Naive B cell (primary cell): ENCODE results near the gene SAP30L. TPM values are rescaled to one million over a fixed set of nuclear protein-coding genes. Genes with fewer than 3 reads are reported as not detected.
A peak's percentile ranks its signal among the peaks of the same experiment; 100 is the strongest.

ENCODE experiments used
- ATAC-seq, 2 donors: fragments of 150-1000 bp; cut with Tn5 transposase; 2 replicates each; pipeline ENCODE4 v1.10.0; 2021; ENCODE audit warnings: low read depth in 2 of 2, mild to moderate bottlenecking in 2 of 2, moderate library complexity in 2 of 2
- DNase-seq: peaks from one replicate; pipeline ENCODE4 v3.0.0; 2022
- H3K27ac Mint-ChIP-seq, 6 donors: one replicate each; pipeline ENCODE4 v1.8.0; 2020 to 2022; ENCODE audit warnings: mild to moderate bottlenecking in 6 of 6, mixed read lengths in 6 of 6, moderate library complexity in 5 of 6, inconsistent platforms in 2 of 6
- H3K27me3 Mint-ChIP-seq, 3 donors: one replicate each; pipeline ENCODE4 v1.8.0; 2021 to 2022; ENCODE audit warnings: mixed read lengths in 3 of 3, mild to moderate bottlenecking in 1 of 3
- H3K36me3 Mint-ChIP-seq, 2 donors: one replicate each; pipeline ENCODE4 v1.8.0; 2020 to 2022; ENCODE audit warnings: mixed read lengths in 2 of 2, inconsistent platforms in 1 of 2, mild to moderate bottlenecking in 1 of 2
- H3K4me1 Mint-ChIP-seq, 3 donors: one replicate each; pipeline ENCODE4 v1.8.0; 2020 to 2022; ENCODE audit warnings: mixed read lengths in 3 of 3, inconsistent platforms in 1 of 3, mild to moderate bottlenecking in 1 of 3, moderate library complexity in 1 of 3
- H3K4me3 Mint-ChIP-seq, 8 donors: one replicate each; pipeline ENCODE4 v1.8.0; 2020 to 2022; ENCODE audit warnings: mild to moderate bottlenecking in 8 of 8, mixed read lengths in 8 of 8, moderate library complexity in 8 of 8, inconsistent platforms in 2 of 8
- H3K9me3 Mint-ChIP-seq, 7 donors: one replicate each; pipeline ENCODE4 v1.8.0; 2020 to 2022; ENCODE audit warnings: mixed read lengths in 7 of 7, mild to moderate bottlenecking in 5 of 7, inconsistent platforms in 2 of 7, moderate library complexity in 1 of 7
- polyA plus RNA-seq, 6 donors: library from polyadenylated mRNA; unstranded; fragments of 300-500 nt; fragmentation: Illumina TruSeq; gene quantifications; one replicate each; pipeline ENCODE4 v1.2.3, GENCODE V29; 2021; ENCODE audit warnings: low read depth in 6 of 6

The SAP30L gene
- polyA plus RNA-seq, 6 donors from 2014 or later = 16.0 to 57.8 (median 32.1) TPM

DNA sequence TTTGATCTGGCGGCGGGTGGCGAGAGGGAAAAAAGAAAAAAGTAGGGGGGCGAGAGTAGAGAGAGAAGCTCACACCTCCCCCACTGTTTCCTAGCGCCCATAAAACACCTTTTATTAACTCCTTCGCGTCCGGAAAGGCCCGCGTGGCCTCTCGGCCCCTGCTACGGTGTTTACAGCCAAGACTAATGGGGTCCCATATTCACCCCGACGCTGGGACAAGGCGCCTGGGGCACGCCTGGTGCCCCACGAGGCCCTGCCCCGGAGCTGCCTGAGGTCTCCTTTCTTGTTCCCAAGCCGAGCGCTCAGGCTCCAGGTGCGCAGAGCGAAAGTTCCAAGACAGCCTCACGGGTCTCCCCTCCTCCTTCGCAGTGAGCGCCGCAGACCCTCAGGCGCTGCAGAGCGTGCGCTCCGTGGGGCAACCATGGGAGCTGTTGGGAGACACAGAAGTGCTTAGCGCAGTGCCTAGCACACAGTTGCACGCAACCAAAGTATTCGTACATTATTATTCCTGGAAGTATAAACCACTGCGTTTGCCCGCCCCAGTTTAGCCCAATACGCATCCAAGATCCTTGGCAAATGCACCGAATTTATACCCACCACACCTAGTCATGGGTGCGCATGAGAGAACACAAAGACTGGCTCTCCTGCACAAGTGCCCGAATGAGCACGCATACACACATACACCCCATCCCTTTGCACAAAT is 27.9 kb downstream of the SAP30L start:
- ATAC-seq = no peak

GRCh38 chr5:154474396-154475334 is 28.9 kb downstream of the SAP30L start:
- ATAC-seq (no peak), DNase-seq (no peak)
- H3K4me1 Mint-ChIP-seq = peaks cover 48 to 61% (median 56%) of the 10 kb centered on the region in 3 donors
- H3K27me3 Mint-ChIP-seq = peaks cover 78 to 88% (median 82%) of the 10 kb centered on the region in 3 donors
- H3K4me3 Mint-ChIP-seq = peak overlapping the region; percentile 47 to 89 (median 80)
- H3K9me3 Mint-ChIP-seq = peaks cover 0 to 27% (median 2%) of the 10 kb centered on the region in 7 donors
- H3K27ac Mint-ChIP-seq = peak overlapping the region in 5 of 6 donors; percentile 17 to 95 (median 80)
- H3K36me3 Mint-ChIP-seq = peaks cover 0 to 6% of the 10 kb centered on the region in 2 donors

More for the DNA sequence above, 27.9 kb downstream of the SAP30L start:
- Mint-ChIP-seq H3K4me1 (peaks cover 42 to 53% (median 50%) of the 10 kb centered on the region in 3 donors), H3K36me3 (no peaks in the 10 kb centered on the region), H3K4me3 (peak overlapping the region in 7 of 8 donors; percentile 49 to 89 (median 84)), H3K27me3 (peaks cover 75 to 87% (median 76%) of the 10 kb centered on the region in 3 donors), H3K9me3 (peaks cover 0 to 23% (median 2%) of the 10 kb centered on the region in 7 donors), H3K27ac (peak overlapping the region in 4 of 6 donors; percentile 41 to 88 (median 80))
- DNase-seq = no peak

DNA sequence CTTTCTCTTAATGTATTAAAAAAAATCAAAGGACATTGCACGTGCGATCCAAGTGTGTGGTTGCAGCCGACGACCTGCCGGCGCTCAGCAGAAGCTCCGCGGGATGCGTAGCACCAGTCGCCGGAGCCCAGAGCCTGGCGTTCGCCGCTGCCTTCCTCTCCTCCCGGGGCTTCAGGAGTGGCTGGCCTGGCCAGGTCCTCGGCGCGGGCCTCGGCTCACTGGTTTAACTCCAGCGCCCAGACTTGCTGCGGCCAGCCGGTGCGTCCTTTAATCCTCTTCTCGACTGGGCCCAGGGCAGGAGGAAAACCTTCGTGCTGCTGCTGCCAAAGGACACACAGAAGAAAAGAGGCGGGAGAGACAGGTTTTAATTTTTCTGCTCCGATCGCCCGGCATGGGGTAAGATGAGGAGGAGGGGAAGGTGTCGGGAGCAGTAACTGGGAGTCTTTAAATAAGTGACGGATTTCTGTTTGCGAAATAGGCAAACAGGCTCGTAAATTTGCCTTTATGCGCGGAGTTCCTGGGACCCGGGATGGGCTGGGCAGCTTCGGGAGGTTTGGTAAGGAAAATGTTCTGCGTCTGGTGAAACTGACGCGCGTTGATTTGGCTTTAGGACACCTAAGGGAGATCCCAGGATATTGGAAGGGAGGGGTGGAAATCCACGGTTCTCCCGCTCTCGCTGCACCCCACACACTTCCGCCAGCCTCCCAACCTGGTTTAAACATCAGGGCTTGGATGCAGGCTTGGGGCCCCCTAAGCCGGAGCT is 30.0 kb downstream of the SAP30L start:
- Mint-ChIP-seq H3K4me1 (peaks cover 55 to 69% (median 60%) of the 10 kb centered on the region in 3 donors), H3K4me3 (peak overlapping the region; percentile 47 to 89 (median 84)), H3K27me3 (peaks cover 77 to 88% (median 82%) of the 10 kb centered on the region in 3 donors), H3K27ac (peak overlapping the region in 3 of 6 donors; percentile 32 to 98 (median 53)), H3K9me3 (peaks cover 0 to 34% (median 4%) of the 10 kb centered on the region in 7 donors), H3K36me3 (peaks cover 0 to 8% of the 10 kb centered on the region in 2 donors)
- no peak for ATAC-seq
- no peak for DNase-seq

DNA sequence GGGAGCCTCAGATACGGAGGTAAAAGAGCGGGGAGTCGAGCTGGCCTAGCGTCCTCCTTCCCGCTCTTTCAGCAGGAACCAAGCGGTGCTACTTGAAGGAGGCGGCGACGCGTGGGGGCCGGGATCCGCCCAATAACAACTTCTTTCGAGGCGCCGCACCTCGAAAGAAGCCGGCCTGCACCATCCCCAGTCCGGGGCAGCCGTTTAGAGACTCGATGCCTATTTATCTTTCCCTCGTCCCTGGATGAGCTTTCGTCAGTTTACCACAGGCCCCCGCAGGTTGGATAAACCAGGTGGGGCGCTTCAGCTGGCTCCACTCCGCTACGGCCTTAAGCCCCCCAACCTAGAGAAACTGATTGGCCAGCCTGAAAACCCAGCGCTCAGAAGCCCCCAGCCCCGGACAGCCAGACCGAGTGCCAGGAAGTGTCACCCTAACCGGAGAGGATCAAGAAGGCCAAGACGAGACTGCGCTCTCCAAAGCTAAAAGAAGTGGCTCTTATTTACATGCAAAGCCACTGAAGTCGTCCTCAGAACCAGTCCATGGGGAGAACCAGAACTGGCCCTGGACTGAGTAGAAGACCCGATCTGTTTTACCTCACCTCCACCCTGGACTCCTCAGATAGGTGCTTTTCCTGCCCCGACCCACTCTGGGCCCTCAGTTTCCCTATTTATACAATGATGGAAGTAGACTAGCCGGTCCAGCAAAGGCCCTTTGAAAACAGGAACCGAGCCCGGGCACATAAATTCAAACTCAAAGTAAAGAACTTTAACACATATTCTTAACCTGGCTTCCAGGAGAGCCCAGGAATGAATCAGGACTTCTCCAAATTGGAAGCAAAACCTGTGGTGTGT is 30.8 kb downstream of the SAP30L start:
- Mint-ChIP-seq H3K27me3 (peaks cover 71 to 88% (median 82%) of the 10 kb centered on the region in 3 donors), H3K9me3 (peaks cover 0 to 34% (median 4%) of the 10 kb centered on the region in 7 donors), H3K4me1 (peaks cover 55 to 70% (median 60%) of the 10 kb centered on the region in 3 donors), H3K4me3 (peak overlapping the region; percentile 47 to 89 (median 86)), H3K27ac (peak overlapping the region in 5 of 6 donors; percentile 10 to 95 (median 90)), H3K36me3 (peaks cover 0 to 8% of the 10 kb centered on the region in 2 donors)
- no peak for ATAC-seq
- no peak for DNase-seq

GRCh38 chr5:154477382-154478223 is 31.8 kb downstream of the SAP30L start:
- peaks cover 53 to 74% (median 60%) of the 10 kb centered on the region in 3 donors for H3K4me1 Mint-ChIP-seq
- H3K9me3 Mint-ChIP-seq = peaks cover 0 to 34% (median 4%) of the 10 kb centered on the region in 7 donors
- H3K27ac Mint-ChIP-seq = peak overlapping the region in 4 of 6 donors; percentile 28 to 93 (median 63)
- ATAC-seq (no peak), DNase-seq (no peak)
- H3K4me3 Mint-ChIP-seq = peak overlapping the region; percentile 47 to 89 (median 86)
- peaks cover 0 to 8% of the 10 kb centered on the region in 2 donors for H3K36me3 Mint-ChIP-seq
- H3K27me3 Mint-ChIP-seq = peaks cover 70 to 94% (median 87%) of the 10 kb centered on the region in 3 donors

- ATAC-seq = no peak
Observed at GRCh38 chr5:154478224-154478565, 32.4 kb downstream of the SAP30L start, which contains the start of gene HAND1. Gene HAND1 (minus strand): TSS chr5:154478227. CDS start chr5:154478008, 219 bp downstream.

GRCh38 chr5:154478752-154479159 is 33.0 kb downstream of the SAP30L start:
- no peak for ATAC-seq

More at GRCh38 chr5:154478224-154478565, 32.4 kb downstream of the SAP30L start, which contains the start of gene HAND1:
- Mint-ChIP-seq H3K27me3 (peaks cover 71 to 94% (median 87%) of the 10 kb centered on the region in 3 donors), H3K9me3 (peaks cover 0 to 34% (median 4%) of the 10 kb centered on the region in 7 donors), H3K4me1 (peaks cover 51 to 73% (median 59%) of the 10 kb centered on the region in 3 donors), H3K36me3 (peaks cover 0 to 8% of the 10 kb centered on the region in 2 donors), H3K4me3 (peak within 1 kb of the TSS; percentile 47 to 91 (median 88)), H3K27ac (peak within 1 kb of the TSS in 4 of 6 donors; percentile 28 to 97 (median 92))
- DNase-seq = no peak

GRCh38 chr5:154479160-154479943 is 33.6 kb downstream of the SAP30L start:
- Mint-ChIP-seq H3K4me1 (peaks cover 49 to 73% (median 51%) of the 10 kb centered on the region in 3 donors), H3K36me3 (peaks cover 0 to 8% of the 10 kb centered on the region in 2 donors), H3K4me3 (peak overlapping the region; percentile 42 to 91 (median 82)), H3K27me3 (peaks cover 74 to 94% (median 87%) of the 10 kb centered on the region in 3 donors), H3K27ac (peak overlapping the region in 5 of 6 donors; percentile 36 to 99 (median 92)), H3K9me3 (peaks cover 0 to 26% (median 10%) of the 10 kb centered on the region in 7 donors)
- DNase-seq = no peak
- no peak for ATAC-seq

More at GRCh38 chr5:154478752-154479159, 33.0 kb downstream of the SAP30L start:
- H3K27me3 Mint-ChIP-seq = peaks cover 74 to 94% (median 87%) of the 10 kb centered on the region in 3 donors
- peak overlapping the region in 1 of 6 donors; percentile 97 for H3K27ac Mint-ChIP-seq
- peaks cover 0 to 8% of the 10 kb centered on the region in 2 donors for H3K36me3 Mint-ChIP-seq
- H3K9me3 Mint-ChIP-seq = peaks cover 0 to 32% (median 7%) of the 10 kb centered on the region in 7 donors
- DNase-seq = no peak
- peak overlapping the region in 7 of 8 donors; percentile 3 to 91 (median 77) for H3K4me3 Mint-ChIP-seq
- H3K4me1 Mint-ChIP-seq = peaks cover 52 to 73% (median 53%) of the 10 kb centered on the region in 3 donors

GRCh38 chr5:154479944-154480750 is 34.4 kb downstream of the SAP30L start:
- Mint-ChIP-seq H3K27ac (peak overlapping the region in 4 of 6 donors; percentile 69 to 99 (median 94)), H3K9me3 (peaks cover 0 to 19% (median 7%) of the 10 kb centered on the region in 7 donors), H3K4me3 (peak overlapping the region in 7 of 8 donors; percentile 8 to 88 (median 77)), H3K36me3 (peaks cover 0 to 8% of the 10 kb centered on the region in 2 donors), H3K4me1 (peaks cover 42 to 66% (median 45%) of the 10 kb centered on the region in 3 donors), H3K27me3 (peaks cover 74 to 94% (median 87%) of the 10 kb centered on the region in 3 donors)
- DNase-seq (no peak), ATAC-seq (peak; percentile 52 to 60)
